ENCODE measurements around the gene HNRNPA1. TPM values are rescaled to one million over a fixed set of nuclear protein-coding genes. Genes with fewer than 3 reads are reported as not detected.

Gene HNRNPA1
- total RNA-seq, 1 experiment from 2014 or later, result 2,589 TPM

DNA sequence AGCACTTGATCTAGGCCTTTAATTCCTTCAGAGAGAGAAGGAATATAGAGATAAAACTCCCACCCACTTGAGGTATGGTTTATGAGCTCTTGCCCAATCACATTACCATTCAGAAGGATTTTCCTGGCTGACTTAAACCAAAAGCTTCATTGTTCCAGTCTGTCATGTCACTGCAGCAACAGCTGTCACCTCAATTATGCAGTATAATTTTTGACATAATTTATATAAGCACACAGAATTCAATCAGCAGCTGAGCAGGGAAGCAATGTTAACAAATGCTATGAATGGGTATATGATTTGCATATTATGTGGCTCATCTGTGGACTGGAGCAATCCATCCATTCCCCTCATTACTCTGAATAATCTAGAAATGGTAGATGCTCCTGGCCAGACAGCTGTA is 40.9 kb upstream of the HNRNPA1 start:
- ChIA-PET CTCF (interaction anchor here (0.6 to 3.1 kb wide), 4 partner anchors 12 to 764 kb away, joined by 3 to 12 read pairs (median 3); partner anchors contain the start of gene COPZ1), POLR2A (no interaction called here)
- Mint-ChIP-seq H3K27ac (no peak overlapping the region), H3K4me1 (no peaks in the 10 kb centered on the region), H3K4me3 (no peak overlapping the region), H3K9me3 (no peaks in the 10 kb centered on the region), H3K36me3 (peaks cover 45% of the 10 kb centered on the region), H3K27me3 (ENCODE audit: low read depth) (no peaks in the 10 kb centered on the region)
- no peak for ATAC-seq
- TF ChIP-seq, protein P1, sequence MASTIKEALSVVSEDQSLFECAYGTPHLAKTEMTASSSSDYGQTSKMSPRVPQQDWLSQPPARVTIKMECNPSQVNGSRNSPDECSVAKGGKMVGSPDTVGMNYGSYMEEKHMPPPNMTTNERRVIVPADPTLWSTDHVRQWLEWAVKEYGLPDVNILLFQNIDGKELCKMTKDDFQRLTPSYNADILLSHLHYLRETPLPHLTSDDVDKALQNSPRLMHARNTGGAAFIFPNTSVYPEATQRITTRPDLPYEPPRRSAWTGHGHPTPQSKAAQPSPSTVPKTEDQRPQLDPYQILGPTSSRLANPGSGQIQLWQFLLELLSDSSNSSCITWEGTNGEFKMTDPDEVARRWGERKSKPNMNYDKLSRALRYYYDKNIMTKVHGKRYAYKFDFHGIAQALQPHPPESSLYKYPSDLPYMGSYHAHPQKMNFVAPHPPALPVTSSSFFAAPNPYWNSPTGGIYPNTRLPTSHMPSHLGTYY (CRISPR knock-in tag; IDR thresholded peaks at IDR 0.05), result no peak
- TF ChIP-seq, protein P2, sequence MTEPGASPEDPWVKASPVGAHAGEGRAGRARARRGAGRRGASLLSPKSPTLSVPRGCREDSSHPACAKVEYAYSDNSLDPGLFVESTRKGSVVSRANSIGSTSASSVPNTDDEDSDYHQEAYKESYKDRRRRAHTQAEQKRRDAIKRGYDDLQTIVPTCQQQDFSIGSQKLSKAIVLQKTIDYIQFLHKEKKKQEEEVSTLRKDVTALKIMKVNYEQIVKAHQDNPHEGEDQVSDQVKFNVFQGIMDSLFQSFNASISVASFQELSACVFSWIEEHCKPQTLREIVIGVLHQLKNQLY (CRISPR knock-in tag; IDR thresholded peaks at IDR 0.05), result no peak
- TF ChIP-seq, protein P3, sequence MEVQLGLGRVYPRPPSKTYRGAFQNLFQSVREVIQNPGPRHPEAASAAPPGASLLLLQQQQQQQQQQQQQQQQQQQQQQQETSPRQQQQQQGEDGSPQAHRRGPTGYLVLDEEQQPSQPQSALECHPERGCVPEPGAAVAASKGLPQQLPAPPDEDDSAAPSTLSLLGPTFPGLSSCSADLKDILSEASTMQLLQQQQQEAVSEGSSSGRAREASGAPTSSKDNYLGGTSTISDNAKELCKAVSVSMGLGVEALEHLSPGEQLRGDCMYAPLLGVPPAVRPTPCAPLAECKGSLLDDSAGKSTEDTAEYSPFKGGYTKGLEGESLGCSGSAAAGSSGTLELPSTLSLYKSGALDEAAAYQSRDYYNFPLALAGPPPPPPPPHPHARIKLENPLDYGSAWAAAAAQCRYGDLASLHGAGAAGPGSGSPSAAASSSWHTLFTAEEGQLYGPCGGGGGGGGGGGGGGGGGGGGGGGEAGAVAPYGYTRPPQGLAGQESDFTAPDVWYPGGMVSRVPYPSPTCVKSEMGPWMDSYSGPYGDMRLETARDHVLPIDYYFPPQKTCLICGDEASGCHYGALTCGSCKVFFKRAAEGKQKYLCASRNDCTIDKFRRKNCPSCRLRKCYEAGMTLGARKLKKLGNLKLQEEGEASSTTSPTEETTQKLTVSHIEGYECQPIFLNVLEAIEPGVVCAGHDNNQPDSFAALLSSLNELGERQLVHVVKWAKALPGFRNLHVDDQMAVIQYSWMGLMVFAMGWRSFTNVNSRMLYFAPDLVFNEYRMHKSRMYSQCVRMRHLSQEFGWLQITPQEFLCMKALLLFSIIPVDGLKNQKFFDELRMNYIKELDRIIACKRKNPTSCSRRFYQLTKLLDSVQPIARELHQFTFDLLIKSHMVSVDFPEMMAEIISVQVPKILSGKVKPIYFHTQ (CRISPR knock-in tag; IDR thresholded peaks at IDR 0.05), result no peak
- TF ChIP-seq, protein P4, sequence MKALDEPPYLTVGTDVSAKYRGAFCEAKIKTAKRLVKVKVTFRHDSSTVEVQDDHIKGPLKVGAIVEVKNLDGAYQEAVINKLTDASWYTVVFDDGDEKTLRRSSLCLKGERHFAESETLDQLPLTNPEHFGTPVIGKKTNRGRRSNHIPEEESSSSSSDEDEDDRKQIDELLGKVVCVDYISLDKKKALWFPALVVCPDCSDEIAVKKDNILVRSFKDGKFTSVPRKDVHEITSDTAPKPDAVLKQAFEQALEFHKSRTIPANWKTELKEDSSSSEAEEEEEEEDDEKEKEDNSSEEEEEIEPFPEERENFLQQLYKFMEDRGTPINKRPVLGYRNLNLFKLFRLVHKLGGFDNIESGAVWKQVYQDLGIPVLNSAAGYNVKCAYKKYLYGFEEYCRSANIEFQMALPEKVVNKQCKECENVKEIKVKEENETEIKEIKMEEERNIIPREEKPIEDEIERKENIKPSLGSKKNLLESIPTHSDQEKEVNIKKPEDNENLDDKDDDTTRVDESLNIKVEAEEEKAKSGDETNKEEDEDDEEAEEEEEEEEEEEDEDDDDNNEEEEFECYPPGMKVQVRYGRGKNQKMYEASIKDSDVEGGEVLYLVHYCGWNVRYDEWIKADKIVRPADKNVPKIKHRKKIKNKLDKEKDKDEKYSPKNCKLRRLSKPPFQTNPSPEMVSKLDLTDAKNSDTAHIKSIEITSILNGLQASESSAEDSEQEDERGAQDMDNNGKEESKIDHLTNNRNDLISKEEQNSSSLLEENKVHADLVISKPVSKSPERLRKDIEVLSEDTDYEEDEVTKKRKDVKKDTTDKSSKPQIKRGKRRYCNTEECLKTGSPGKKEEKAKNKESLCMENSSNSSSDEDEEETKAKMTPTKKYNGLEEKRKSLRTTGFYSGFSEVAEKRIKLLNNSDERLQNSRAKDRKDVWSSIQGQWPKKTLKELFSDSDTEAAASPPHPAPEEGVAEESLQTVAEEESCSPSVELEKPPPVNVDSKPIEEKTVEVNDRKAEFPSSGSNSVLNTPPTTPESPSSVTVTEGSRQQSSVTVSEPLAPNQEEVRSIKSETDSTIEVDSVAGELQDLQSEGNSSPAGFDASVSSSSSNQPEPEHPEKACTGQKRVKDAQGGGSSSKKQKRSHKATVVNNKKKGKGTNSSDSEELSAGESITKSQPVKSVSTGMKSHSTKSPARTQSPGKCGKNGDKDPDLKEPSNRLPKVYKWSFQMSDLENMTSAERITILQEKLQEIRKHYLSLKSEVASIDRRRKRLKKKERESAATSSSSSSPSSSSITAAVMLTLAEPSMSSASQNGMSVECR (CRISPR knock-in tag; IDR thresholded peaks at IDR 0.05; ENCODE audit: borderline replicate concordance), result no peak
- no peak for TF ChIP-seq ZNF423 (CRISPR knock-in tag; IDR thresholded peaks at IDR 0.05)
- no peak for TF ChIP-seq CREM (CRISPR knock-in tag; IDR thresholded peaks at IDR 0.05)
- TF ChIP-seq ESRRA (CRISPR knock-in tag; IDR thresholded peaks at IDR 0.05; ENCODE audit: borderline replicate concordance), result no peak
- TF ChIP-seq, protein P5, sequence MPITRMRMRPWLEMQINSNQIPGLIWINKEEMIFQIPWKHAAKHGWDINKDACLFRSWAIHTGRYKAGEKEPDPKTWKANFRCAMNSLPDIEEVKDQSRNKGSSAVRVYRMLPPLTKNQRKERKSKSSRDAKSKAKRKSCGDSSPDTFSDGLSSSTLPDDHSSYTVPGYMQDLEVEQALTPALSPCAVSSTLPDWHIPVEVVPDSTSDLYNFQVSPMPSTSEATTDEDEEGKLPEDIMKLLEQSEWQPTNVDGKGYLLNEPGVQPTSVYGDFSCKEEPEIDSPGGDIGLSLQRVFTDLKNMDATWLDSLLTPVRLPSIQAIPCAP (CRISPR knock-in tag; IDR thresholded peaks at IDR 0.05), result no peak
- no peak for TF ChIP-seq ETV6 (CRISPR knock-in tag; IDR thresholded peaks at IDR 0.05)
- TF ChIP-seq, protein P6, sequence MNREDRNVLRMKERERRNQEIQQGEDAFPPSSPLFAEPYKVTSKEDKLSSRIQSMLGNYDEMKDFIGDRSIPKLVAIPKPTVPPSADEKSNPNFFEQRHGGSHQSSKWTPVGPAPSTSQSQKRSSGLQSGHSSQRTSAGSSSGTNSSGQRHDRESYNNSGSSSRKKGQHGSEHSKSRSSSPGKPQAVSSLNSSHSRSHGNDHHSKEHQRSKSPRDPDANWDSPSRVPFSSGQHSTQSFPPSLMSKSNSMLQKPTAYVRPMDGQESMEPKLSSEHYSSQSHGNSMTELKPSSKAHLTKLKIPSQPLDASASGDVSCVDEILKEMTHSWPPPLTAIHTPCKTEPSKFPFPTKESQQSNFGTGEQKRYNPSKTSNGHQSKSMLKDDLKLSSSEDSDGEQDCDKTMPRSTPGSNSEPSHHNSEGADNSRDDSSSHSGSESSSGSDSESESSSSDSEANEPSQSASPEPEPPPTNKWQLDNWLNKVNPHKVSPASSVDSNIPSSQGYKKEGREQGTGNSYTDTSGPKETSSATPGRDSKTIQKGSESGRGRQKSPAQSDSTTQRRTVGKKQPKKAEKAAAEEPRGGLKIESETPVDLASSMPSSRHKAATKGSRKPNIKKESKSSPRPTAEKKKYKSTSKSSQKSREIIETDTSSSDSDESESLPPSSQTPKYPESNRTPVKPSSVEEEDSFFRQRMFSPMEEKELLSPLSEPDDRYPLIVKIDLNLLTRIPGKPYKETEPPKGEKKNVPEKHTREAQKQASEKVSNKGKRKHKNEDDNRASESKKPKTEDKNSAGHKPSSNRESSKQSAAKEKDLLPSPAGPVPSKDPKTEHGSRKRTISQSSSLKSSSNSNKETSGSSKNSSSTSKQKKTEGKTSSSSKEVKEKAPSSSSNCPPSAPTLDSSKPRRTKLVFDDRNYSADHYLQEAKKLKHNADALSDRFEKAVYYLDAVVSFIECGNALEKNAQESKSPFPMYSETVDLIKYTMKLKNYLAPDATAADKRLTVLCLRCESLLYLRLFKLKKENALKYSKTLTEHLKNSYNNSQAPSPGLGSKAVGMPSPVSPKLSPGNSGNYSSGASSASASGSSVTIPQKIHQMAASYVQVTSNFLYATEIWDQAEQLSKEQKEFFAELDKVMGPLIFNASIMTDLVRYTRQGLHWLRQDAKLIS (CRISPR knock-in tag; IDR thresholded peaks at IDR 0.05; ENCODE audit: borderline replicate concordance), result no peak
- TF ChIP-seq NR2C2 (CRISPR knock-in tag; IDR thresholded peaks at IDR 0.05), result no peak
- no peak for TF ChIP-seq SMAD4 (CRISPR knock-in tag; IDR thresholded peaks at IDR 0.05)
- no peak for TF ChIP-seq RELA (CRISPR knock-in tag; IDR thresholded peaks at IDR 0.05; ENCODE audit: borderline replicate concordance)
- TF ChIP-seq IRF2 (CRISPR knock-in tag; IDR thresholded peaks at IDR 0.05; ENCODE audit: borderline replicate concordance, low read depth), result no peak
- no peak for TF ChIP-seq ELF4 (CRISPR knock-in tag; IDR thresholded peaks at IDR 0.05; ENCODE audit: low read depth)
- no peak for TF ChIP-seq ZNF416 (CRISPR knock-in tag; IDR thresholded peaks at IDR 0.05)
- TF ChIP-seq, protein P7, sequence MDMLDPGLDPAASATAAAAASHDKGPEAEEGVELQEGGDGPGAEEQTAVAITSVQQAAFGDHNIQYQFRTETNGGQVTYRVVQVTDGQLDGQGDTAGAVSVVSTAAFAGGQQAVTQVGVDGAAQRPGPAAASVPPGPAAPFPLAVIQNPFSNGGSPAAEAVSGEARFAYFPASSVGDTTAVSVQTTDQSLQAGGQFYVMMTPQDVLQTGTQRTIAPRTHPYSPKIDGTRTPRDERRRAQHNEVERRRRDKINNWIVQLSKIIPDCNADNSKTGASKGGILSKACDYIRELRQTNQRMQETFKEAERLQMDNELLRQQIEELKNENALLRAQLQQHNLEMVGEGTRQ (CRISPR knock-in tag; IDR thresholded peaks at IDR 0.05), result no peak
- TF ChIP-seq, protein P8, sequence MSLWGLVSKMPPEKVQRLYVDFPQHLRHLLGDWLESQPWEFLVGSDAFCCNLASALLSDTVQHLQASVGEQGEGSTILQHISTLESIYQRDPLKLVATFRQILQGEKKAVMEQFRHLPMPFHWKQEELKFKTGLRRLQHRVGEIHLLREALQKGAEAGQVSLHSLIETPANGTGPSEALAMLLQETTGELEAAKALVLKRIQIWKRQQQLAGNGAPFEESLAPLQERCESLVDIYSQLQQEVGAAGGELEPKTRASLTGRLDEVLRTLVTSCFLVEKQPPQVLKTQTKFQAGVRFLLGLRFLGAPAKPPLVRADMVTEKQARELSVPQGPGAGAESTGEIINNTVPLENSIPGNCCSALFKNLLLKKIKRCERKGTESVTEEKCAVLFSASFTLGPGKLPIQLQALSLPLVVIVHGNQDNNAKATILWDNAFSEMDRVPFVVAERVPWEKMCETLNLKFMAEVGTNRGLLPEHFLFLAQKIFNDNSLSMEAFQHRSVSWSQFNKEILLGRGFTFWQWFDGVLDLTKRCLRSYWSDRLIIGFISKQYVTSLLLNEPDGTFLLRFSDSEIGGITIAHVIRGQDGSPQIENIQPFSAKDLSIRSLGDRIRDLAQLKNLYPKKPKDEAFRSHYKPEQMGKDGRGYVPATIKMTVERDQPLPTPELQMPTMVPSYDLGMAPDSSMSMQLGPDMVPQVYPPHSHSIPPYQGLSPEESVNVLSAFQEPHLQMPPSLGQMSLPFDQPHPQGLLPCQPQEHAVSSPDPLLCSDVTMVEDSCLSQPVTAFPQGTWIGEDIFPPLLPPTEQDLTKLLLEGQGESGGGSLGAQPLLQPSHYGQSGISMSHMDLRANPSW (CRISPR knock-in tag; conservative IDR thresholded peaks at IDR 0.05; ENCODE audit: low read depth), result no peak
- no peak for TF ChIP-seq PRRX2 (CRISPR knock-in tag; IDR thresholded peaks at IDR 0.05)
- DNase-seq (ENCODE audit: low spot score), result no peak

All from WTC11 (cell line).